SK-N-MC (cell line): ENCODE results near the gene MT1HL1.

Experiments used
- DNase-seq: peaks from one replicate; pipeline ENCODE4 v3.0.0-alpha.2; 2011; ENCODE audit warnings: low read depth, low spot score
- H3K27ac ChIP-seq: fragments of 200-600 bp; sonication (generic); 2 replicates; pipeline ENCODE4 v1.5.1; 2016; ENCODE audit warnings: mixed run types
- H3K36me3 ChIP-seq: fragments of 200-600 bp; sonication (generic); 2 replicates; pipeline ENCODE4 v1.6.1; 2017; ENCODE audit warnings: antibody characterized with exemption, low read length, mixed read lengths; ENCODE audit not compliant: insufficient read depth
- H3K4me3 ChIP-seq: fragments of 200-600 bp; sonication (generic); 2 replicates; pipeline ENCODE4 v1.5.1; 2016
- H3K9ac ChIP-seq: fragments of 200-600 bp; sonication (generic); 2 replicates; pipeline ENCODE4 v1.8.0; 2017; ENCODE audit warnings: mixed run types, mixed read lengths; ENCODE audit not compliant: insufficient read length
- H3K9me3 ChIP-seq: fragments of 200-600 bp; sonication (generic); 2 replicates; pipeline ENCODE4 v1.6.1; 2017; ENCODE audit warnings: low read depth, mild to moderate bottlenecking, antibody characterized with exemption, low read length, moderate library complexity, mixed read lengths
- EZH2 ChIP-seq: fragments of 200-600 bp; sonication (generic); IDR thresholded peaks from one replicate; pipeline ENCODE4 v1.6.1; 2017; ENCODE audit warnings: antibody characterized with exemption
- FOXP2 ChIP-seq: optimal IDR thresholded peaks from 2 replicates; pipeline ENCODE3; 2011; ENCODE audit warnings: mild to moderate bottlenecking, moderate library complexity; ENCODE audit not compliant: insufficient read depth; ENCODE audit errors: extremely low read length, control extremely low read depth
- POLR2AphosphoS5 ChIP-seq: IDR thresholded peaks from 2 replicates; pipeline ENCODE4 v1.6.1; 2012; ENCODE audit warnings: mild to moderate bottlenecking, low read depth, low read length, borderline replicate concordance

Gene MT1HL1

DNA sequence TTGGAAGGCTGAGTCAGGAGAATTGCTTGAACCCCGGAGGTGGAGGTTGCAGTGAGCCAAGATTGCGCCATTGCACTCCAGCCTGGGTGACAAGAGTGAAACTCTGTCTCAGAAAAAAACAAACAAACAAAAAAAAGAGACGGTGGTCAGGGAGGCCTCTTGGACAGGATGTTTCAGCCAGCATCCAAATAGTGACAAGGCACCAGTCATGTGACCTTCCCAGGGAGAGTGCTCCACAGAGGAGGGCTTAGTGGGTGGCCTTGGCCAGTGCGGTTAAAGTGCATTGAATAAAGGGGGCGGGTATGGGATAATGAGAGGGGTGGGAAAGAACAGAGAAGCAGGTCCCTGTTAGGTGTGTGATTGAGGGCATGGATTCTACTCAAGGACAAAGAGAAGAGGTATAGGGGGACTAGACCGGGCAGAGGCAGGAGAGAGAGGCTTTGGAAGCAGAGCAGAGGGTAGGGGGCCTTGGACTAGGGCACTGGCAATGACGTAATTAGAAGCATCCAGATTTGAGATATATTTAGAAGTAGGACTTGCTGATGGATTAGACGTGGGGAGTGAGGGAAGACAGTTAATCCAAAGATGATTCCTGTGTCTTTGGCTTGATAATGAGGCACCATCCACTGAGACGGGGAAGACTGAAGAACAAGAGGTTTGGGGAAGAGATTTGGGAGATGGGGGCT lies 25.8 kb upstream of the MT1HL1 start:
- H3K9me3 ChIP-seq, result no peaks in the 10 kb centered on the region
- TF ChIP-seq POLR2AphosphoS5 (no peak), FOXP2 (no peak), EZH2 (no peak)
- no peak overlapping the region for H3K4me3 ChIP-seq
- no peak overlapping the region for H3K27ac ChIP-seq
- no peak overlapping the region for H3K9ac ChIP-seq
- H3K36me3 ChIP-seq, result no peaks in the 10 kb centered on the region
- no peak for DNase-seq

DNA sequence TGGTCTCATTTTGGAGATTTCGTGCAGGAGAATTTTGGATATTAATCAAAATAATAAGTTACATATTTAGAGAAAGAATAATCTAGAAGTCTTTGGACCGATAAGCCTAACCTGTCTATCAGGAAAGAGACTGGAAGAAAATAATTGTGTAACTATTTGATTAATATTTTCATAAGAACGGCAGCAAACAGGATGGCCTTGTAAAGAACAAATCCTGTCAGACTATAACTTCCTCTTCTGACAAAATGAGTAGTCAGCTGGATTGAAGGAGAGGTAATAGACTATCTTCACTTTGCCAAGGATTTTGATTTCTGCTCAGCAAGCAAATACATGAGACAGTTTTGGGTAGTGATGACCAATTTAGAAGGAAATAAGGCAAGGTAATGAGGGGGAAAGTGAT lies 25.0 kb upstream of the MT1HL1 start:
- TF ChIP-seq EZH2, result no peak
- no peak for TF ChIP-seq POLR2AphosphoS5
- TF ChIP-seq FOXP2, result no peak
- no peaks in the 10 kb centered on the region for H3K9me3 ChIP-seq
- H3K36me3 ChIP-seq, result no peaks in the 10 kb centered on the region
- no peak for DNase-seq
- H3K4me3 ChIP-seq, result no peak overlapping the region
- no peak overlapping the region for H3K9ac ChIP-seq
- H3K27ac ChIP-seq, result no peak overlapping the region

- H3K4me3 ChIP-seq, result no peak overlapping the region
- H3K36me3 ChIP-seq, result no peaks in the 10 kb centered on the region
- H3K27ac ChIP-seq, result no peak overlapping the region
- no peak overlapping the region for H3K9ac ChIP-seq
- TF ChIP-seq FOXP2 (no peak), POLR2AphosphoS5 (no peak), EZH2 (no peak)
- H3K9me3 ChIP-seq, result no peaks in the 10 kb centered on the region
- DNase-seq, result no peak
These were observed 21.3 kb upstream of the MT1HL1 start for GRCh38 chr1:237025358-237026074.

GRCh38 chr1:237018896-237019295 lies 14.7 kb upstream of the MT1HL1 start:
- Histone ChIP-seq H3K27ac (no peak overlapping the region), H3K4me3 (no peak overlapping the region), H3K9ac (no peak overlapping the region), H3K36me3 (no peaks in the 10 kb centered on the region), H3K9me3 (no peaks in the 10 kb centered on the region)
- DNase-seq, result no peak
- TF ChIP-seq EZH2, result no peak
- no peak for TF ChIP-seq FOXP2
- no peak for TF ChIP-seq POLR2AphosphoS5

DNA sequence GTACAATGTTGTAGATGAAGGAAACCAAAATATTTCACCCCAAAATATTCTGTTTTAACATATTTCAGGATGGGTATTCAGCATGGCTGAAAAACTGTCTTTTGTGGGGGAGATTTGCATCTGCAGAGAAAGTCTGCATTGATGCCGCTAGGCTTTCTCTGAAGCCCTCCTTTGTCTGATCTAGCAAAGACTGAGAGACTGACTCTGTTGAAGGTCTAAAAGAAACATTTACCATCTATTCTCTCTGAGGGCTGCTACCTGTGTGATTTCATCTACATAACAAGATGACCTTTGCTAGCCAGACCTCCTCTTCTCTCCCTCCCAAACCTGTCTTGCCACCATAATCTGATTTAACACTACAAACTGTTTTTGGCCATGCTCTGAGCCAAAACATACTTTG lies 12.4 kb upstream of the MT1HL1 start:
- no peak overlapping the region for H3K27ac ChIP-seq

DNA sequence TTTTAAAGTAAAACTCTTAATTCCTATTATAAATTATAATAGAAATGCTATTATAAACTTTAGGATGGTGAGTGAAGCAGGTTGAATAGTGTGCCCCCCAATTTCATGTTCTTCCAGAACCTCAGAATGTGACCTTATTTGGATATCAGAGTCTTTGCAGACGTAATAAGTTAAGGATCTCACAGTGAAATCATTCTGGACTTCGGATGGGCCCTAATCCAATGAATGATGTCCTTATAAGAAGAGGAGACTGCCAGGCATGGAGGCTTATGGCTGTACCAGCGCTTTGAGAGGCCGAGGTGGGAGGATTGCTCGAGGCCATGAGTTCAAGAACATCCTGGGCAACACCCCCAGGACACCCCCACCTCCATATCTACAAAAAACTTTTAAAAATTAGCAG lies 9.4 kb upstream of the MT1HL1 start:
- H3K9me3 ChIP-seq, result no peaks in the 10 kb centered on the region
- TF ChIP-seq EZH2 (no peak), POLR2AphosphoS5 (no peak)
- H3K36me3 ChIP-seq, result no peaks in the 10 kb centered on the region
- no peak overlapping the region for H3K27ac ChIP-seq
- H3K4me3 ChIP-seq, result no peak overlapping the region
- DNase-seq, result no peak
- H3K9ac ChIP-seq, result no peak overlapping the region

More for the DNA sequence above, 12.4 kb upstream of the MT1HL1 start:
- H3K9me3 ChIP-seq, result no peaks in the 10 kb centered on the region
- H3K9ac ChIP-seq, result no peak overlapping the region
- TF ChIP-seq POLR2AphosphoS5 (no peak), FOXP2 (no peak), EZH2 (no peak)
- H3K4me3 ChIP-seq, result no peak overlapping the region
- no peaks in the 10 kb centered on the region for H3K36me3 ChIP-seq
- no peak for DNase-seq

GRCh38 chr1:237012788-237013383 lies 8.6 kb upstream of the MT1HL1 start:
- no peak for DNase-seq
- TF ChIP-seq FOXP2 (no peak), POLR2AphosphoS5 (no peak), EZH2 (no peak)
- Histone ChIP-seq H3K9ac (no peak overlapping the region), H3K4me3 (no peak overlapping the region), H3K36me3 (no peaks in the 10 kb centered on the region), H3K9me3 (no peaks in the 10 kb centered on the region), H3K27ac (no peak overlapping the region)

DNA sequence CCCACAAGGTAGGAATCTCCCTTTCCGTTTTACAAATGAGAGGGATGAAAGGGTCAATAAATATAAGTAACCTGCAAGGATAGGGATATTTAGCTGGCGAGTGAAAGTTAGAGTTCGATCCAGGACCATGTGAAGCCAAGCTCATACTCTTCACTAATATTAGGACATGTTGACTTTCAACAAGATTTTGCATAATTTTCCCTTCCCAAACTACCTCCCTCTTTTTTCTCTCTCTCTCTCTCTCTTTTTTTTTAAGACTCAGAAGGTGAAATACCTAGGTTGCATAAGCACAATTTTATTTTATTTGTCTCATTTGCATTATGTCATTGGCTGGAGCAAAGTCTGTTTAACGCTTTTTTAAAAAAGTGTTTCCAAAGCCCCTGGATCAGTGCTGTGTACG lies 8.1 kb upstream of the MT1HL1 start:
- Histone ChIP-seq H3K36me3 (no peaks in the 10 kb centered on the region), H3K4me3 (no peak overlapping the region), H3K9me3 (no peaks in the 10 kb centered on the region), H3K27ac (no peak overlapping the region), H3K9ac (no peak overlapping the region)
- no peak for TF ChIP-seq FOXP2
- TF ChIP-seq POLR2AphosphoS5, result no peak
- no peak for TF ChIP-seq EZH2
- no peak for DNase-seq

- H3K9ac ChIP-seq, result no peak overlapping the region
- no peaks in the 10 kb centered on the region for H3K36me3 ChIP-seq
- no peak for DNase-seq
- TF ChIP-seq EZH2 (no peak), FOXP2 (no peak), POLR2AphosphoS5 (no peak)
- H3K4me3 ChIP-seq, result no peak overlapping the region
- no peaks in the 10 kb centered on the region for H3K9me3 ChIP-seq
- H3K27ac ChIP-seq, result no peak overlapping the region
These were observed 7.2 kb upstream of the MT1HL1 start for GRCh38 chr1:237011432-237011831.
